HG02973 (cell line): Measurements from ENCODE around the gene GRID1.
"Not testable (repeated sequence)": the region's sequence is repeated elsewhere in the genome, so short reads cannot be mapped to it uniquely, and the experiment has no call there.

Experiments used
- ATAC-seq: cut with Tn5 transposase; IDR thresholded peaks from one replicate; pipeline ENCODE4 v1.9.1; 2021; ENCODE audit warnings: moderate library complexity; ENCODE audit not compliant: unreplicated experiment

GRID1 gene

DNA sequence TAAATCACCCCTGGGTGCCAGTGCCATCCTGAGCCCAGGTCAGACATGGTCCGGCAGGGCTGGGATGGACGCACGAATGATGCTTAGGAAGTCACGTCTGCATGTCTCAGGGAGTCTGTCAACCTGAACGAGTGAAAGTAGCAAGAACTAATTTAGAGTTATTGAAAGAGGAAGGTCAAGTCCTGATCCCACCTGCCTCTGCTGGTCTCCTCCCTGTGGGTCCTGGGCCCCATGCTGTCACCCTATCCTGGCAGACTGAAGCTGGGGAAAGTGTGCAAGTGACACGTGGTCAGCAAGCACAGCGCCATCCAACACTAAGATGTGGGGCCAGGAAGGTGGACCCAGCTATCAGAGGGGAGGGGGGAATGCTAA lies 26.1 kb upstream of the GRID1 start:
- peak; percentile 44 for ATAC-seq

DNA sequence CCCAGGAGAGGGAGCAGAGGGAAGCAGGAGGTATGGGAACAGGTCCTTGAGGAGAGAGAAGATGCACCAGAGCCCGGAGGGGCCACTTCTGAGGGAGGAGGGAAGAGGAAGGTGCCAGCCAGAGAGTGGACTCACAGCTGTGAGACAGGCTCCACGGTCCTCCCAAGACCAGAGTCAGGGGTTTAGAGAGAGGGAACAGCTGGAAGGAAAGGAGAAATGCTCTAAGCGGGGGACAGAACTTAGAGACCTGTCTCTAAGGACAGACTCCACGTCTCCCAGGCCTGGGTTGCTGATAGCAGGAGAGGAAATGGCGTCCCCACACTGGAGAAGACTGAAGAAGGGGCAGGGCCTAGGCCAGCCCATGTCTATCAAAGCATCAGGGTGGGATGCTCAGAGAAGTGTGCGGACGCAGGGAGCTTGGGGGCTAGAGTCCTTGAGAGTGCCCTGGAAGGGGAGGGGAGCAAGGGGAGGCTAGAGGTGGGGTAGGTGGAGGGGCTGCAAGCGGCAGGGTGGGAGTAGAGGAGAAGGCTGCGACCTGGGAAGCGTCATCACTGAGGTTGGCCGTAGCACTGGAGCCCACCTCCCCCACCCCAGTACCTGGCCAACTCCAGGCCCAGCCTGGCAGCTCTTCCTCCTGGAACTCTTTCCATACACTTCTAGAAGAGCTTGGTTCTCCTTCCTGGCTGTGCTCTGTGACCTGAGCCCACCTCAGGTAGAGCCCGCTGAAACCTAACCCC lies 25.6 kb upstream of the GRID1 start:
- ATAC-seq: no peak

DNA sequence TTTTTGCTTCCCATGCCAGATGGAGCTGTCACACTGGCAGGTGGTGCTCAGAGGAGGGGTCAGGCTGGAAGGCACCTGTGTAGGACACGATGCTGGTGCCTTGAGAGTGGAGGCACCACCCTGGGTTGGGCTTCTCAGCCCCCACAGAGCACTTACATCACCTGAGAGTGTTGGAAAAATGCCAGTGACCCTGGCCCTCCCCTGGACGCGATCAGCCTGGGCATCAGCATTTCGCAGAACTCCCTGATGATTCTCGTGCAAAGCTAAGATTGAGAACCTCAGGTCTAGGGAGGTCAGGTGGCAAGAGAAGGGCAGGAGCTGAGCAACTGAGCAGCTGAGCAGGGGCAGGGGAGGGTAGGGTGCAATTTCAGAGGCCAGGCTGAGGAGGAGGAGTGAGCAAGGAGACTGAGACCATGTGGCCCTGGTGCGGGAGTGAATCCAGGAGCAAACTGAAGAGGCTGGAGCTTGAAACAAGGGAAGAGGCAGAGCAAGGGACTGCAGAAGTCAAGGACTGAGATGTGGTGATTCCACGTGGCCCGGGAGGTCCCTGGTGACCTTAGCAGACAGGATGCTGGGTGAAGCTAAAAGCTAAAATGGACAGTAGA lies 24.7 kb upstream of the GRID1 start:
- ATAC-seq: no peak

DNA sequence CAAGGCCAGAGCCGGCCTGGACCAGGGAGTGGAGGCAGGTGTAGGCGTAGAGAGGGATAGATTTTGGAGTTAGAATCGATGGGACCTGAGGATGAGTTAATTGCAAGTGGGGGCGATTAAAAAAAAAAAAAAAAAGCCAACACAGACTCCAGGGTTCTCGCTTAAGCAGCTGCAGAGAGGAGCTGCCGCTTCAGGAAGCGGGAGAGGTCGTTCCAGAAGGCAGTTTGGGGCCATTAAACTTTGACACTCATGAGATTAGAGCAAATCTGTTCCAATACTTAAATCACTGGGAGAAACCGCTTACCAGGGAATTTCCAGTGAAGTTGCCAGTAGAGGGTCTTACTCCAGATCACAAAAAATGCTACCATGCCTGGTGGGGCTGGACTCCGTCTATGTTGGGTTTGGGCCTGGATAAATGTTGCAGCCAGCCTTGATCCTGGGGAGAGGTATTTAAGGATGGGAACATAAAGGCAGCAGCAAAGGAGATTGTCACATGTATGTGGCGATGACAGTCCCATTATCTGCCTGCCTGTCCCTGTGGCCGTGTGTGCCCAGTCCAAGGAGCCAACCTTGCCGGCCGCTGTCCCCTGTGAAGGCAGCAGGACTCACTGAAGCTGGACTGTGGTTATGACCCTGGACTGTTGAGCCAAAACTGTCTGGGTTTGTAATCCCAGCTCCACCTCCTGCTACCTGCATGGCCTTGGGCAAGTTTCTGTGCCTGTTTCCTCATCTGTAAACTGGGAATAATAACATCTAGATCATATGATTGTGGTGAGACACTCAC lies 23.9 kb upstream of the GRID1 start:
- no peak for ATAC-seq

DNA sequence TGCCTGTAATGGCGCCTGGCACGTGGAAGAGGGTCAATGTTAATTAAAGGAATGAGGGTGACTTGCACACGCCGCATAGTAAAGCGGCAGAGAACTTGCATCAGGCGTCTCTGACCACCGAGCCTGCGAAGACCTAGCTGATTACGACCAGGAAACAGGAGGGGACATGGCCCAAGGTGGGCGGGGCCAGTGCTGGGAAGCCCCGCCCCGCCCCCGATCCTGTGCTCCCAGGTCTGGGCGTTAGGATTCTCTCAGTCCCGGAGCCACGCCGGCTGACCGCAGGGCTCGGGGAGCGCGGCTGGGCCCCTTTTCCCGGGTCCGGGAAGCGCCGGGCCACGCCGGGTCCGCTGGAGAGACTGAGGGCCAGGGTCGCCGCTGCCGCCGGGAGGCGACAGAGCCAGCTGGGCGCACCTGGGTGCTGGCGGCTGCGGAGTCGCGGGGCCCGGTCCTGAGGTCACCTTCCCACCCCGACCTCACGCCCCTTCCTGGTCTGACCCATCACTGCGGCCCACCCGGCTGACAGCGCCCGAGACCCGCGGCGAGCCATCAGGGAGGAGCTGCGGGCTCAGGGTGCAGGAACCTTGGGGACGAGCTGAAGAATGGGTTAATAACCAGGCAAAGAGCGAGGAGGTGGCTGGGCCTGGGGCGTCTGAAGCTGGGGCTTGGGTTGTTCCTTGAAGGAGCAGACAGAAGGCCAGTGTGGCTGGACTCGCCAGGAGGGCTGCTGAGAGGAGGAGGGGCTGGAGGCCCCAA lies 23.0 kb upstream of the GRID1 start:
- ATAC-seq: peak; percentile 60

DNA sequence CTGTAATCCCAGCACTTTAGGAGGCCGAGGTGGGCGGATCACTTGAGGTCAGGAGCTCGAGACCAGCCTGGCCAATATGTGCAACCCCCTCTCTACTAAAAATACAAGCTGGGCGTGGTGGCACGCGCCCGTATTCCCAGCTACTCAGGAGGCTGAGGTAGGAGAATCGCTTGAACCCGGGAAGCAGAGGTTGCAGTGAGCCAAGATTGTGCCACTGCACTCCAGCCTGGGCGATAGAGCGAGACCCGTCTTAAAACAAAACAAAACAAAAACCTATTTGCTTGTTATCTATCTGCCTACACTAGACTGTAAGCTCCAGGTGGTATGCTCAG lies 22.5 kb upstream of the GRID1 start:
- not testable (repeated sequence) for ATAC-seq

DNA sequence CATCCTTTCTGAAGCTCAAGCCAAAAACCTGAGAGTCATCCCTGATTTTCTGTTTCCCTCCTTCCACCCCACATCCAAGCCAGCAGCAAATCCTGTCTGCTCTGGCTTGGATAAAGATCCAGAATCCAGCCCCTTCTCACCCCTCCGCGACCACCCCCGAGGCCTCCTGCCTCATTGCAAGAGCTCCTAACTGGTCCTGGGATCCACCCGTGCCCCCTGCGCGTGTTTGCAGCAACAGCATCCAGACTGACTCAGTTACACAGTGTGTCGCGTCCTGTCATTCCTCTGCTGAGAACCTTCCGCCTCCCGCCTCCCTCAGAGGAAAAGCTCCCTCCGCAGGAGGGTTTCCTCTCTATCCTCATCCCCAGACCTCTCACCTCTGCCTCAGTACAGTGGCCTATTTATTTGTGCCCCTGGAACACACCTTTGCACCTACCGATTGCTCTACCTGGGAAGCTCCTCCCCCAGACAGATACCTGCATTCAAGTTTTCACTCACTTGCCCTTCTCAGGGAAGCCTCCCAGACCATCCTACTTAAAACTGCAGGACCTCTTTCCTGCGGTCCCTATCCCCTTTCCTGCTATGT lies 21.6 kb upstream of the GRID1 start:
- ATAC-seq: no peak

DNA sequence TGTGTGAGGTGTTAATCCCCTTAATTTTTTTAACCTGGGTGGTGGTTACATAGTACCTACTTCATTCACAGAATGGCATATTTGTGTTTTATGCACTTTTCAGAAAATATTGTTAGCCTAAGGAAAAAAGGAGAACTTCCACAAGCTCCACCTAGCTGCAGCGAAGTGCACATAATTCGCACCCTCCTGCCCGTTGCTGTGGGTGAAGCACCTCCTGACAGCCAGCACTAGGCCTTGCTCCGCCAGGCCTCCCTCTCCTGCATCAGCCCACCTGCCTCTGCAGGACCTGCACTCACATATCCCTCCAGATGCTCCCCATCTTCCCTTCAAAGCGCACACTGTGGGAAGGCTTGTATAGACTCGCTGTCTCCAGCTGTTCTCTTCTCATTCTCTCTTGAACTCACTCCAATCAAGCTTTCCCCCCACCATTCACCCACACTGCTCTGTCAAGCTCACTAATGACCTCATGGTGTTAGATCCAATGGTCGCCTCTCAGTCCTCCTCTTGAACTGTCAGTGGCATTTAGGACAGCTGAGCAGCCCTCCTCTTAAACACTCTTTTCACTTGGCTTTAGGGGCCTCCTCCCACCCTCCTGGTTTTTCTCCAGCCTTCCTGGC lies 20.7 kb upstream of the GRID1 start:
- ATAC-seq: no peak

DNA sequence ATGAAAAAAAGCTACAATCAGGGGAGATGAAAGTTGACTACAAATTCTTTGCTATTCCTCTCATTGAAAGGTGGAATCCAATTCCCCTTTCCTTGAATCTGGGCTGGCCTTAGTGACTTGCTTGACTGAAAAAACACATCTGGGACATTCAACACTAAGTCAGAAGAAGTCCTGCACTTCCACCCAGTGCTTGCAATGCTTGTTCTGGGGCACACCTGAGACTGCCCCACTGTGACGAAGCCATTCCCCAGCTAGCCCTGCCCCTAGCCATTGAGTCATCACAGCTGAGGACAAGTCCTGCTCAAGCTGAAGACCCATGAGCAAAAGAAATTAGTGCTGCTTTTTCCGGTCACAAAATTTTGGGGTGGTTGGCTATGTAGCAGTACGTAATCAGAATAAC lies 19.2 kb upstream of the GRID1 start:
- no peak for ATAC-seq

DNA sequence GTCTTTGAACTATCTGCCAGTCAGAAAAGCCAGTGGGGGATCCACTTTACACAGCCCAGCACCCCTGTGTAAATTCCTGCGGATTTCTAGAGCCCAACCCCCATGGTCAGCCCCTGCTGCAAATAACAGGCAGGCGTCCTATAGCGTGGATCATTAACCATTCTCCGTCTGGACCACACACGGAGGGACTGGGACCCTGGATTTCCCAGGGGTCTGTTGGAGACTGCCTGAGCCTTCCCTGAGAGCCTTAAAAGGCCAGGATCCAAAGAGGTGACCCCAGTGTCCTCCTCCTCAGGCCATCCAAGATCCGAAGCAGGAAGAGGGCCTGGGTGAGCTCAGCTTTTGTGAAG lies 11.2 kb upstream of the GRID1 start:
- no peak for ATAC-seq

DNA sequence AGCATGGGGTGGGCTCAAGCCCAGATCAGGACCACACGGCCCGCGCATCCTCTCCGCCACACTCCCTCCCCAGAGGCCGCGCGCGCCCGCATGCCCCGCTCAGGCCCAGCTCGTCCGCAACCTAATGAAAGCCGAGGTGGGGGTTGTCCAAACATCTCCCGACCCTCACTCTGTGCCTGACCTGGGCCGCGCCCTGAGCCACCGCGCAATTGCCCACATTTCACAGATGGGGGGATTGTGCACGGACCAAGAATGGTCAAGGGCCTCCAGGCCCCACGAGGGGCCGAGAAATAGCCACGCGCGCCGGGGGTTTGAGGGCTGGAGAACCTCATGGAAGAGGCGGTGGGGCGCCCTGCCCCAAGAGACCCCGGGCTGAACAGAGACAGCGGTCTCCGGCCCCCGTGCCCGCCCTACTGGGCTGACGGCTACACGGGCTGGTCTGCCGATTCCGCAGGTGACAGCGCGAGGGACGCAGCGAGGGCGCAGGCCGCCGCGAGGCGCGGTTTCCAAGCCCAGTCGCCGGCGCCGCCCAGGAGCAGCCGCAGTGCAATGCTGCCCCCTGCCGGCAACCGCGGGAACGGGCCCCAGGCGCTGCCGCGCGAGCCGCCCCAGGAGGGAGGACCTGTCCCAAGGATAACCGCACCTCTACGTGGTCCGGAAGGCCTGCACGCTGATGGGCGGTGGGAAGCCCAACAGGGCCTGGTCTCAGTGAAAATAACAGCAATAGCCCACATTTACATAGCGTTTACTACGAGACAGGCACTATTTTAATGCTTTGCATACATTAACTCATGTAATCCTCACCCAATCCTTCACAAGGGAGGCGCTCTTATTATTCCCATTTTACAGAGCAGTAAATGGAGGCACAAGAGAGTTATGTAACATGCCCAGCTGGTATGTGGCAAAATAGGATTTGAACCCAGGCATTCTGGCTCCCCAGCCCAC lies 10.5 kb upstream of the GRID1 start:
- peak; percentile 97 for ATAC-seq

DNA sequence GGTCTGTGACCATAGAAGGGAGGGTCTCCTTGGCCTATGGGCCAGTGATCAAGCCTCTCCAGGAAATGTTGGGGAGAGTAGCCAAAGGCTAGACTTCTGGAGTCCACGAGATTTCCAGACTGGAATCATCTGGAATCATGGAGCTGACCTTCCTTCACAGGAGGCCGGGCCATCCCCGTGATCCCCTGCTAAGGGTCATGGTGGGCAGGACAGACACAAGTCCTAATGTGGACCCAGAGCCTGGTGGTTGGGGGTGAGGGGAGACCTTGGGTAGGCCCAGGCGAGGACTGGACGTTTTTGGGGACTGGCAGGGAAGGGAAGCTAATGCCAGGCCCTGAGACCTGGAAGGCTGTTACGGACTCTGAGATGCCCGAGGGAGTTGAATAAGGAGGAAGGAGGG lies 9.8 kb upstream of the GRID1 start:
- ATAC-seq: no peak

DNA sequence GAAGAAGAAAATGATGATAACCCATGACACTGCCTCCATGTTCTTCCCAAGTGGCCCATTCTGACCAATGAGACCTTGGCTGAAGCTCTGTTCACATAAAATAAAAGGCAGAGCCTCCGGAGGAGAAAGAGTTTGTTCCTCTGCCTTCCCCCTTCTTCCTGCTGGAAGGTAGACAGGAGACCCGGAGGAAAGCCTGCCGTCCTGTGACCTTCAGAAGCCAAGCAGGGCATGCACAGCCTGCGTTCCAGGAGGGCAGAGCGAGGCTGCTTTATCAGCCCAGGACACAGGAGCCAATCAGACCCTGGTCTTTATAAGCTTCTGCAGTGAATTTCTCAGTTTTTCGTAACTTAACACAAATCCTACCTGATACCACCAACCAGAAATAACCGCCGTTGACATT lies 8.6 kb upstream of the GRID1 start:
- no peak for ATAC-seq

DNA sequence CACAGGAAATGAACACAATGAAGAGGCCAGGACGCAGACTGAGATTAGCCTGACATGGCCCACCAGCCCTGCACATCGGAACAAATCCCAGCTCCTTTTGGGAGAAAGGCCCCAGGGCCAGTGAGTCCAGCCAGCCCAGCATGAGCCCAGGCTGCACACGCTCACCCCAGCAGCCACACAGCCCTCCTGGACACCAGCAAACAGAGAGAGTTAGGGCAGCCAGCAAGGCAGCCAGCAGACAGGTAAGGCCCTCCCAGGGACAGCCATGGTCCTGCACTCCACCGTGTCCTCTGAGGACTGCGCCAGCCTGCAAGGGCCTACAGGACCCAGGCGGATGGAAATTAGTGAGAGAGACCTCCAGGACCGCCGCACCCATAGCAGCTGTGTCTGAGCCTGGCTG lies 8.1 kb upstream of the GRID1 start:
- ATAC-seq: no peak

DNA sequence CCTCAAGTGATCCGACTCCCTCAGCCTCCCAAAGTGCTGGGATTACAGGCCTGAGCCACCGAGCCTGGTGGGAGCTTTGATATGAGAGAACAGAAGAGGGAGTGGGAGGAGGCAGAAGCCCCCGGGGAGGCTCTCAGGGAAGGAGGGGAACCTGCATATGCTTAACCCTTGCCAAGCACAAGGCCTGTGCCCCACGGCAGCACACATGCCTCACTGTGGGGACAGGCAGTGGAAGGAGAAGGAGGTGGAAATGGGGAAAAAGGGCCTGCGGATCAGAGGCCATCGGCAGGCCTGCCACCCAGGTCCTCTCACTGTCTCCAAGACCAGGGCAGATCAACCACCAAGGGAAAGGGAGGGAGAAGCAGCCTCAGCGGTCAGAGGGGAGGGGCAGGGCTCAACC lies 7.2 kb upstream of the GRID1 start:
- no peak for ATAC-seq

DNA sequence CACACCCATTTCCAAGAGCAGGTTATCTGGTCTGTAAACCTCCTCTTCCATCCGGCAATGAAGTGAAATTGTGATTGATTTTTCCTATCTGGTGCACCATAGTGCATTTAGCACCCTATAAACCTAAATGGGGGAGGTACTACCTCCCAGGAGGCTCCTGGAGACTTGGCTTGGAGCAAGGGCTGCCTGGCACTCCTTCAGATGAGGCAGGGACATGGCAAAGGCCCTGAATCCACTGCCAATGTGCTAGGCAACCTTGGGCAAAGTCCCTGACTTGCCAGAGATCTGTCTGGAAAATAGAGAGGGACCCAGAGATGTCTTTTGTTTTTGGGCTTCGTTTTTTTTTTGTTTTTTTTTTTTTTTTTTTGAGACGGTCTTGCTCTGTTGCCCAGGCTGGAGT lies 6.7 kb upstream of the GRID1 start:
- ATAC-seq: no peak

DNA sequence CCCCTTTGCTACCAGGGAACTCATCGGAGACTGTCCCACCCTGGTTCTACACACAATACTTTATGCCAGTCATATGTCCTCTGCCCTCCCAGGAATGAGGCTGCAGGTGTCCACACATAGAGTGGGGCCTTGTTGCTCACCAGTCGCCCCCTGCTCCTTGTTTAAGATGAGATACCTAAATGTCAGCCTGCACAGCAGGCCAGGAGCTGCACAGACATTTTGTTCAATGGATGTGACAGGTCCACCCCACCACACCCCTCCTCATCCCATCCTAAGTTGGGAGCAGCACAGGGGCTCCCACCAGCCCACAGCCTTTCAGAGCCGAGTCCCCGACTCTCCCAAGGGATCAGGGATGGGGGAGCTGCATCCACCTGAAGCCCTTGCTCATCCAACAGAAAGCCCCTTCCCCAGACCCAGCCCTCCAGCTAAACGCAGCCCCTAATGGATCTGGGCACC lies 6.2 kb upstream of the GRID1 start:
- ATAC-seq: no peak

DNA sequence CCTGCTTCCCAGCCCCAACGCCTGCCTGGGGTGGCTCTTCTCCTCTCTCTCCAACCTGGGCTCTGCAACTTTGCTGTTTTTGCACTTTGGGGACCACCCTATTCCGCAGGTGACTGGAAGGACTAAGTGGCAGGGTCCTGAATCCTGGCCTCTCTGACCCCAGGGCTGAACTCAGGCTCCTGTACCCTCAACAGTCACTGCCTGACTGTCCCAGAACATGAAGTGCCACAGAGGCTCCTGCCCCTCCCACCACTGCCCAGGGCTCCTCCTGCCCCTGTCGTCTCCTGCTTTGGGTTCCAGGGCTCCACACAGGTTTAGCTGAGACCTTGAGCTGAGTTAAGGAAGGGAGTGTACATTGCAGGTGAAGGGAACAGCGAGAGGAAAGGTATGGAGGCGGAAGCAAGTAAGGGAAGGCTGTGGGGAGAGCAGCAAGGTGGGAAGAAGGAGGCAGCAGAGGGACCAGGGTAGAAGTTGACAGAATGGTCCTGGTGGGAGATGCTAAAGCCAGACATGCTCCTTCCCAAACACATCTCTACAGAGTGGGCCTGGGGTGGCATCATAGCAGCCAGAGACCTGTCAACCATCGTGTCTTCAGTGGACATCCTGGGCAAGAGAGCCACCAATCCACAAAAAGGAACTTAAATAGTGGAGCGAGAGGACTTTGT lies 5.7 kb upstream of the GRID1 start:
- no peak for ATAC-seq

DNA sequence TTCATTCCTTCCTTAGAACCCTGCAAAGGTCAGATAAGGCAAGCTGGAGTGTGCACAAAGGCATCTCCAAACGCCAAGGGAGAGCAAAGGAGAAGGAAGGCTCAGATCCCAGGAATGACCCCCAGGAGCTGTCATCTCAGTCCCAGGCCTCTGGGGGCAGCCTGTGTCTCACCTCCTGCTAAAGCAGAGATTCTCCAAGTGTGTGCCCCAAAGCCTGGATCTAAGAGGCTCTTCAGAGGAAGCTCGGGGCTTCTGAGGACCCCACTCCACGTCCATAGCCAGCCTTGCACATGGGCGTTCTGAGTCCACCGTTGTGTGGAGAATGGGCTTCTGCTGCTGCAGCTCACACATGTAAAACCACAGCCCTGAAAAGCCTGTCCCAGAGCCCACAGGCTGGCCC lies 5.1 kb upstream of the GRID1 start:
- ATAC-seq: no peak
